ENCODE measurements around the gene CD68.

DNA sequence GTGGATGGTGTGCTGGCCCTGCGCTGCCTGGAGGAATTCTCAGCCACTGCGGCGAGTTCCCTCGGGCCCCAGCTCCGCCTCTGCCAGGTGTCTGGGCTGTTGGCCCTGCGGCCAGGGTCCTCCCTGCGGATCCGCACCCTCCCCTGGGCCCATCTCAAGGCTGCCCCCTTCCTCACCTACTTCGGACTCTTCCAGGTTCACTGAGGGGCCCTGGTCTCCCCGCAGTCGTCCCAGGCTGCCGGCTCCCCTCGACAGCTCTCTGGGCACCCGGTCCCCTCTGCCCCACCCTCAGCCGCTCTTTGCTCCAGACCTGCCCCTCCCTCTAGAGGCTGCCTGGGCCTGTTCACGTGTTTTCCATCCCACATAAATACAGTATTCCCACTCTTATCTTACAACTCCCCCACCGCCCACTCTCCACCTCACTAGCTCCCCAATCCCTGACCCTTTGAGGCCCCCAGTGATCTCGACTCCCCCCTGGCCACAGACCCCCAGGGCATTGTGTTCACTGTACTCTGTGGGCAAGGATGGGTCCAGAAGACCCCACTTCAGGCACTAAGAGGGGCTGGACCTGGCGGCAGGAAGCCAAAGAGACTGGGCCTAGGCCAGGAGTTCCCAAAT, 22.2 kb upstream of the CD68 start:
- TF ChIP-seq POLR2A (IDR thresholded peaks at IDR 0.05; ENCODE audit: low read length) (no peak), GATA1 (IDR thresholded peaks at IDR 0.05; ENCODE audit: low read depth, low read length) (no peak)

All from erythroblast (primary cell).